Measurements from ENCODE around the gene NOS3. TPM values are rescaled to one million over a fixed set of nuclear protein-coding genes. Genes with fewer than 3 reads are reported as not detected.
A peak's percentile ranks its signal among the peaks of the same experiment; 100 is the strongest.

The NOS3 gene
- total and polyA plus RNA-seq, 12 donors, result 10.0 to 53.3 (median 13.3) TPM

- H3K36me3 ChIP-seq, result peaks cover 0 to 21% (median 0%) of the 10 kb centered on the region in 9 donors
- TF ChIP-seq, protein P1, sequence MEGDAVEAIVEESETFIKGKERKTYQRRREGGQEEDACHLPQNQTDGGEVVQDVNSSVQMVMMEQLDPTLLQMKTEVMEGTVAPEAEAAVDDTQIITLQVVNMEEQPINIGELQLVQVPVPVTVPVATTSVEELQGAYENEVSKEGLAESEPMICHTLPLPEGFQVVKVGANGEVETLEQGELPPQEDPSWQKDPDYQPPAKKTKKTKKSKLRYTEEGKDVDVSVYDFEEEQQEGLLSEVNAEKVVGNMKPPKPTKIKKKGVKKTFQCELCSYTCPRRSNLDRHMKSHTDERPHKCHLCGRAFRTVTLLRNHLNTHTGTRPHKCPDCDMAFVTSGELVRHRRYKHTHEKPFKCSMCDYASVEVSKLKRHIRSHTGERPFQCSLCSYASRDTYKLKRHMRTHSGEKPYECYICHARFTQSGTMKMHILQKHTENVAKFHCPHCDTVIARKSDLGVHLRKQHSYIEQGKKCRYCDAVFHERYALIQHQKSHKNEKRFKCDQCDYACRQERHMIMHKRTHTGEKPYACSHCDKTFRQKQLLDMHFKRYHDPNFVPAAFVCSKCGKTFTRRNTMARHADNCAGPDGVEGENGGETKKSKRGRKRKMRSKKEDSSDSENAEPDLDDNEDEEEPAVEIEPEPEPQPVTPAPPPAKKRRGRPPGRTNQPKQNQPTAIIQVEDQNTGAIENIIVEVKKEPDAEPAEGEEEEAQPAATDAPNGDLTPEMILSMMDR (IDR thresholded peaks at IDR 0.05), result no peak
- ATAC-seq, result peak in 1 of 8 donors; percentile 0
- peaks cover 6 to 52% (median 19%) of the 10 kb centered on the region in 9 donors for H3K4me1 ChIP-seq
- no peak overlapping the region for H3K4me3 ChIP-seq
- peak in 1 of 2 donors; percentile 3 for DNase-seq
- WGBS, 2 donors, result 41 to 42% methylated on average over 19 of the region's 19 CpGs
- intact Hi-C loops (cut with DNase I), result no loop called here
- H3K9me3 ChIP-seq, result no peaks in the 10 kb centered on the region
- H3K27ac ChIP-seq, result peak overlapping the region; percentile 26 to 86 (median 74)
- H3K27me3 ChIP-seq, result peaks cover 0 to 39% (median 27%) of the 10 kb centered on the region in 7 donors
These were observed 45.5 kb upstream of the NOS3 start for GRCh38 chr7:150945171-150945852.

DNA sequence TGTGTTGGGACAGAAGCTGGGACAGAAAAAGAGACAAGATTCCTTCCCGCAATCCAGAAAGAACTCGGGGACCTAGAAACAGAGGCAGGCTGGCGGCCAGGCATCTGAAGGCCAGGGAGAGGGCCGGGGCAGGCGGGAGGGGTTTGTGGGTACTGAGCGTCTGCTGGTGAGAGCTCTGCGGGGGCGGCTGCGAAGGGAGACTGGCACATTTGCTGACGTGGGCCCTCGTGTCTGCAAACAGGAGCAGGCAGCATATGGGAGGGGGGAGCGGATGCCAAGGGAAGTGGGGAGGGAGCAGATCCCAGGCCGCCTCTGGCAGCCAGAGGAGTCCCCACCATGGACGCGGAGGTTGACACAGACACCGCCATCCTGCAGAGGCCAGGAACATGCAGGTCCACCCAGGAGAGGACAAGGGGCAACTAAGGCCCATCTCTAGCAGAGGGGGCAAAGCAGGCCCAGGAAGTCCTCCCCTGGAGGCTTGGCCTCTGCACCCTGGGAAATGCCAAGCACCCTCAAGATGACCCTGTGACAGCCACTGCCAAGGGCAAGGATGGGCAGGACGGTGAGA is 44.9 kb upstream of the NOS3 start:
- Histone ChIP-seq H3K27ac (peak overlapping the region; percentile 26 to 86 (median 74)), H3K36me3 (peaks cover 0 to 27% (median 0%) of the 10 kb centered on the region in 9 donors), H3K4me3 (no peak overlapping the region), H3K9me3 (no peaks in the 10 kb centered on the region), H3K4me1 (peaks cover 6 to 52% (median 19%) of the 10 kb centered on the region in 9 donors), H3K27me3 (peaks cover 0 to 39% (median 26%) of the 10 kb centered on the region in 7 donors)
- intact Hi-C loops (cut with DNase I), result no loop called here
- ATAC-seq (peak; percentile 34 to 89 (median 78)), DNase-seq (peak; percentile 79)
- 43 to 52% methylated on average over 17 of the region's 17 CpGs for WGBS, 2 donors
- TF ChIP-seq, protein P1 (IDR thresholded peaks at IDR 0.05), result no peak

- H3K9me3 ChIP-seq, result no peaks in the 10 kb centered on the region
- peak in 1 of 8 donors; percentile 1 for ATAC-seq
- H3K36me3 ChIP-seq, result peaks cover 0 to 34% (median 0%) of the 10 kb centered on the region in 9 donors
- TF ChIP-seq, protein P1 (IDR thresholded peaks at IDR 0.05), result no peak
- peak in 1 of 2 donors; percentile 3 for DNase-seq
- no peak overlapping the region for H3K4me3 ChIP-seq
- H3K27me3 ChIP-seq, result peaks cover 0 to 38% (median 26%) of the 10 kb centered on the region in 7 donors
- intact Hi-C loops (cut with DNase I), result no loop called here
- H3K27ac ChIP-seq, result peak overlapping the region in 9 of 10 donors; percentile 46 to 86 (median 74)
- WGBS, 2 donors, result 68 to 71% methylated on average over 25 to 27 of the region's 27 CpGs
- H3K4me1 ChIP-seq, result peaks cover 6 to 50% (median 19%) of the 10 kb centered on the region in 9 donors
These were observed 44.2 kb upstream of the NOS3 start for GRCh38 chr7:150946421-150947240.

DNA sequence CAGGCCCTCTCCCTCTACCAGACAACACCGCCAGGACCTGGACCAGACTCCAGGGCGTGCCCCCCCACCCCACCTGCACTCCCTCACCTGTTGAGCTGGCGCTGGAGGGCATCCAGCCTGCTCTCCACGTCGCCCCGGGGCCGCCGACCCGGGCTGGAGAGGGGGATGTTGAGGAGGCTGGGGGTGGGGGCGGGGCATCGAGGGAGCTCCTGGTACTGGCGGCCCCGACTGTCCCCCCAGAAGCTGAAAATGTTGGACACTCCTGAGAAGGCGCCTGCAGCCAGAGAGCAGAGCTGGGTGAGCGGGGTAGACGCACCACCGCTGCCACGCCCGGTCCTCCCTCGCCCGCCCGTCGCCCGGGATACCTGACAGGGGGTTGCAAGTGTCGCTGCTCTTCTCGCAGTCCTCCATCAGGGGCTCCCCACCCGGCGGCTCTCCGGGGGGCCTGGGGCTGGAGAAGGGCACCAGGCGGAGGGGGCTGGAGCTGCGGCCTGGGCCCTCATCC is 43.5 kb upstream of the NOS3 start:
- WGBS, 2 donors, result 35 to 39% methylated on average over 28 to 31 of the region's 31 CpGs
- peak overlapping the region in 2 of 10 donors; percentile 19 to 34 for H3K27ac ChIP-seq
- no peaks in the 10 kb centered on the region for H3K9me3 ChIP-seq
- TF ChIP-seq, protein P1 (IDR thresholded peaks at IDR 0.05), result no peak
- ATAC-seq (no peak), DNase-seq (no peak)
- intact Hi-C loops (cut with DNase I), result no loop called here
- peaks cover 2 to 44% (median 19%) of the 10 kb centered on the region in 9 donors for H3K4me1 ChIP-seq
- no peak overlapping the region for H3K4me3 ChIP-seq
- H3K27me3 ChIP-seq, result peaks cover 0 to 32% (median 21%) of the 10 kb centered on the region in 7 donors
- H3K36me3 ChIP-seq, result peaks cover 0 to 34% (median 0%) of the 10 kb centered on the region in 9 donors

Measured in heart right ventricle (tissue), 16 donors.